HEK293T (cell line): Measurements from ENCODE around the gene CDC37L1.

Source experiments
- BHLHE40 ChIP-seq: fragments of 450-650 bp; IDR thresholded peaks from 2 replicates; pipeline ENCODE4 v1.6.1; 2016; ENCODE audit warnings: mild to moderate bottlenecking, moderate library complexity, borderline replicate concordance
- FOXK2 ChIP-seq: fragments of 450-650 bp; IDR thresholded peaks from 2 replicates; pipeline ENCODE4 v1.6.1; 2016; ENCODE audit warnings: mild to moderate bottlenecking
- FOXM1 ChIP-seq: fragments of 450-650 bp; IDR thresholded peaks from 2 replicates; pipeline ENCODE4 v1.6.1; 2017; ENCODE audit warnings: mild to moderate bottlenecking, borderline replicate concordance
- HDGF ChIP-seq: fragments of 450-650 bp; IDR thresholded peaks from 2 replicates; pipeline ENCODE4 v1.6.1; 2017; ENCODE audit warnings: antibody characterized with exemption, borderline replicate concordance
- L3MBTL2 ChIP-seq: fragments of 450-650 bp; conservative IDR thresholded peaks from 2 replicates; pipeline ENCODE4 v1.6.1; 2016; ENCODE audit warnings: mild to moderate bottlenecking
- LEF1 ChIP-seq: fragments of 450-650 bp; IDR thresholded peaks from 2 replicates; pipeline ENCODE4 v1.6.1; 2017; ENCODE audit warnings: mild to moderate bottlenecking, borderline replicate concordance
- NFRKB ChIP-seq: fragments of 450-650 bp; IDR thresholded peaks from 2 replicates; pipeline ENCODE4 v1.6.1; 2016; ENCODE audit warnings: mild to moderate bottlenecking, moderate library complexity
- SP1 ChIP-seq: fragments of 450-650 bp; IDR thresholded peaks from 2 replicates; pipeline ENCODE4 v1.6.1; 2017
- SUZ12 ChIP-seq: fragments of 450-650 bp; IDR thresholded peaks from 2 replicates; pipeline ENCODE4 v1.6.1; 2016; ENCODE audit warnings: mild to moderate bottlenecking
- TARDBP ChIP-seq: fragments of 450-650 bp; IDR thresholded peaks from 2 replicates; pipeline ENCODE4 v1.6.1; 2016
- ZNF384 ChIP-seq: fragments of 450-650 bp; IDR thresholded peaks from 2 replicates; pipeline ENCODE4 v1.6.1; 2016
- TF ChIP-seq, protein P1 (sequence below): fragments of 450-650 bp; IDR thresholded peaks from 2 replicates; pipeline ENCODE4 v1.6.1; 2016

DNA sequence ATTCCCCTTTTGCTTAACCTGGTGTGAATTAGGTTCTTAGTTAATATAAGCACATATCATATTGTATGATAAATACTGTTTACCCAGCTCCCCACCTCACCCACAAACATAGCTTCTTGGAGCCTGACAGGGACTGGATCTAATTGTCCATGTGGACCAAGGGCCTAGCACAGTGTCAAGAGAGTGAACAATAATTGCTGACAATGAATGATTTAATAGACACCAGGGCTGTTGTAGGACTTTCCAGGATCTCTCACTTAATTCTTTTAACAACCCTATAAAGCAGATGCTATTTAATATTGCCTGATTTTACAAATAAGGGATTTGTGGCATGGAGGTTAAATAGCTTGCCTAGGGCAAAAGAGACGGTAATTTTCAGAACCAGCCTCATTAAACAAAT is 36.8 kb downstream of the CDC37L1 start:
- TF ChIP-seq LEF1 = no peak
- TF ChIP-seq, protein P1, sequence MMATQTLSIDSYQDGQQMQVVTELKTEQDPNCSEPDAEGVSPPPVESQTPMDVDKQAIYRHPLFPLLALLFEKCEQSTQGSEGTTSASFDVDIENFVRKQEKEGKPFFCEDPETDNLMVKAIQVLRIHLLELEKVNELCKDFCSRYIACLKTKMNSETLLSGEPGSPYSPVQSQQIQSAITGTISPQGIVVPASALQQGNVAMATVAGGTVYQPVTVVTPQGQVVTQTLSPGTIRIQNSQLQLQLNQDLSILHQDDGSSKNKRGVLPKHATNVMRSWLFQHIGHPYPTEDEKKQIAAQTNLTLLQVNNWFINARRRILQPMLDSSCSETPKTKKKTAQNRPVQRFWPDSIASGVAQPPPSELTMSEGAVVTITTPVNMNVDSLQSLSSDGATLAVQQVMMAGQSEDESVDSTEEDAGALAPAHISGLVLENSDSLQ = no peak
- TF ChIP-seq TARDBP = no peak
- TF ChIP-seq SP1 = no peak
- TF ChIP-seq NFRKB = no peak
- TF ChIP-seq ZNF384 = no peak
- TF ChIP-seq SUZ12 = no peak
- no peak for TF ChIP-seq FOXM1
- no peak for TF ChIP-seq L3MBTL2
- TF ChIP-seq HDGF = no peak
- no peak for TF ChIP-seq BHLHE40
- no peak for TF ChIP-seq FOXK2
